K562 (cell line): ENCODE data around the gene AGAP3.

Experiments
- MTA1 ChIP-seq: fragments of 450-650 bp; IDR thresholded peaks from 2 replicates; pipeline ENCODE4 v1.6.1; 2017; ENCODE audit warnings: borderline replicate concordance
- POLR2A ChIP-seq: fragments of 450-650 bp; conservative IDR thresholded peaks from 2 replicates; pipeline ENCODE4 v1.6.1; 2016
- RHOXF2B ChIP-seq: fragments of 250-450 bp; sonication (Bioruptor Pico); conservative IDR thresholded peaks from 2 replicates; pipeline ENCODE4 v1.5.1; 2021
- UBTF ChIP-seq, 2 experiments: IDR thresholded peaks; 2 replicates each; pipeline ENCODE4 v1.6.1; 2012; ENCODE audit warnings: improper control_type of control experiment in 2 of 2, low read depth in 2 of 2, low read length in 2 of 2, borderline replicate concordance in 1 of 2
- ZNF324 ChIP-seq: fragments of 250-450 bp; sonication (Bioruptor Pico); IDR thresholded peaks from 2 replicates; pipeline ENCODE4 v1.4.0; 2020; ENCODE audit warnings: mild to moderate bottlenecking
- ZSCAN32 ChIP-seq: fragments of 450-650 bp; formaldehyde crosslinking; IDR thresholded peaks from 2 replicates; pipeline ENCODE4 v1.4.0; 2020; ENCODE audit warnings: mild to moderate bottlenecking, moderate library complexity

GRCh38 chr7:151115121-151115835 lies 29.0 kb downstream of the AGAP3 start:
- no peak for TF ChIP-seq UBTF (IDR thresholded peaks at IDR 0.05; ENCODE audit: borderline replicate concordance in 1 of 2, low read depth in 2 of 2, low read length in 2 of 2)
- TF ChIP-seq ZSCAN32 (CRISPR knock-in tag) = no peak
- TF ChIP-seq RHOXF2B (CRISPR knock-in tag) = no peak
- no peak for TF ChIP-seq POLR2A
- TF ChIP-seq ZNF324 (CRISPR knock-in tag) = no peak
- no peak for TF ChIP-seq MTA1
